ENCODE data around the gene PRKAG2.
A peak's percentile ranks its signal among the peaks of the same experiment; 100 is the strongest.
"Not testable (repeated sequence)": the region's sequence is repeated elsewhere in the genome, so short reads cannot be mapped to it uniquely, and the experiment has no call there.

Gene PRKAG2

DNA sequence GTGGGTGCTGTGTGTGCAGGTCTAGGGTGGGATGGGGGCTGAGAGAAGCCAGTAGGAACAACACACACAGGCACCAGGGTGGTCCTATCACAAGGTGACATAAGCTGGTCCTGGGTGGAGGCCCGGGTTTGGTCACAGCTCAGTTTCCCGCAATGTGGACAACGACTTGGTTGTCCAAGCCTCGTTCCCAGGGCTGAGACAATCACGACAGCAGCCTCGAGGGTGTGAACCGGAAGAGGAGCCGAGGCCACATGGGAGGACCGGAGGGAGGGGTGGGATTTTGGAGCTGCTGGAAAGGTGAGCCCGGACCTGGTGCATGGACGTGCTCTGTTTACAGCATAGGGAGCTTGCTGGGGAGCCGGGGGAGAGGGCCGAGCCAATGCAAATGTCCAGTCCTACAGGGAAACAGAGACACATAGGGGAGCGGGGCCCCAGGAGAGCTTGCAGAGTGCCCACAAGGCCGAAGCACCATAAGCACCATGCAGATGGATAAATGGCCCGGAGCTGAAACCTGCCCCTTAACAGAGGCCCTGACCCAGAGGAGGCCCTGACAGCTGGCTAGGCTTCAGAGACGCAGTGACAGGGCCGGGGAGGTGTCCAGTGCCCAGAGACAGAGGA, 92.8 kb downstream of the PRKAG2 start:
- no peak for DNase-seq (ENCODE audit: low spot score)

DNA sequence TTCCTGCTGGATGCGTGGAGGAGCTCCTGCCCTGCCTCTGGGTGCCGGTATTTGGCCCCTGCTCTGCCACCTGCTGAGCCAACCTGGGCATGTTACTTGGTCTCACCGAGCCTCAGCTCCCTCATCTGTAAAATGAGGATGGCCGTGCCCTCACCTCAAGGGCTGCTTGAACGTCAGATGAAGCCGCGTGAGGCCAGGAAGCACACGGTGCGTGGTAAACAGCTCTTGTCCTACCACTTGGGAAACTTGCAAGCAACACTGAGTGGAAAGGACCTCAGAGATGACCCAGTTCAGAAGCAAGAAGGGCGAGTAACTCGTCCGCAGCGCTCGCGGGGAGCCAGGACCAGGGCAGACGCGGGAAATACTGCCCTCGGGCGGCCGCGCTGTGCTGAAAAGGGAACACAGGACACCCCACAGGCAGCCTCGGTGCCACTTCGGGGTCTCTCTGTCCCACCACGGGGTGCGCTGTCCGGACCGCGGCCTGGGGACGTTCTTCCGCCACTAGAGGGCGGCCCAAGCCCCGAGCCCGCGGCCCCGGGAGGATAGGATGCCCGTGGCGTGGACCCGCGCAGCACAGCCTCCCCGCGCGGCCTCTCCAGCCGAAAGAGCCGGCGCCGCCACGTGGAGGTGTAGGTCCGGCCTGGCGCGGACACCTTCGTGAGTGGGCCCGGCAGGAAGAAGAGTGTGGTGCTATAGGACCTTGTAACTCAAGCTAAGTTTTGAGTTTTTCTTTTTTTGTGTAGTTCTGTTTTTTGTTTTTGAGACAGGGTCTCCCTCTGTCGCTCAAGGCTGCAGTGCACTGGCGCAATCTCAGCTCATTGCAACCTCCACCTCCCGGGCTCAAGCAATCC, 94.1 kb downstream of the PRKAG2 start:
- DNase-seq (ENCODE audit: low spot score) = peak; percentile 91

DNA sequence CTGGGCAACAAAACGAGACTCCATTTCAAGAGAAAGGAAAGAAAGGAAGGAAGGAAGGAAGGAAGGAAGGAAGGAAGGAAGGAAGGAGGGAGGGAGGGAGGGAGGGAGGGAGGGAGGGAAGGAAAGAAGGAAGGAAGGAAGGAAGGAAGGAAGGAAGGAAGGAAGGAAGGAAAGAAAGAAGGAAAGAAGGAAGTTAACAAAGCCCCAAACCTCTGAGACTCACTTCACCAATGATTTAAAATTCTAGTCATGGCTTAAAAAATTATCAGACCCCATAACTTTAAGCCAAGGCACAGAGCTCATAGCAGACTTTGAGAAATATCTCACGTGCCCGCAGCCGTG, 94.7 kb downstream of the PRKAG2 start:
- DNase-seq (ENCODE audit: low spot score) = not testable (repeated sequence)

DNA sequence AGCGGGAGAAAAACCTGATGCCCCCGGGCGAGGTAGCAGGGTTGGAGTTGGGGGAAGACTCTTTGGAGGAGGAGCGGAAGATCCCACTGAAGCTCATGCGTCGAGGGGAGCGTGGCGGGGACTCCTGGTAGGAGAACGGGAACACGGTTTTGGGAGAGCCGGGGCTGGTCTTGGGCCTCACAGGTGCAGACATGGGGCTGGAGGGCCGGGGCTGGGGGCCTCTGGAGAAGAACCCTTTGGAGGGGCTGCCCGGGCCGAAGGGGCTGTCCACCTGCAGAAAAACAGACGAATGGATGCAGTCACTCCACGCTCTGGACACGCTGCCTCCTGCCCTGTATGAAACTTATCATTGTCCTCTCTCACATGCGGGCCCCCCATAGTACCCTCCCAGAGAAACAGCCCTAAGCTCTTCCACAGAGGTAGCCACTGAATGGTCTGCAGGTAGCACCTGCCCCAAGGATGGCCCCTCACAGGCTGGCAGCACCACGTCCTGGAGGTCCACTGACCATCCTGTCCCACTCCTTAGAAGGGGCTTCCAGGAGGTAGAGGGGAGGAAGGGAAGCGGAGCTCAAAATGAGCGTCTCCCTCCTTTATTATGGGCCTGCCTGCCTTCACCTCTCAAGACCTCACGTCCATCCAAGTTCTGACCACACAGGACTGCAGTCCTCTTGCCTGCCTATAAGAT, 95.6 kb downstream of the PRKAG2 start:
- no peak for DNase-seq (ENCODE audit: low spot score)

DNA sequence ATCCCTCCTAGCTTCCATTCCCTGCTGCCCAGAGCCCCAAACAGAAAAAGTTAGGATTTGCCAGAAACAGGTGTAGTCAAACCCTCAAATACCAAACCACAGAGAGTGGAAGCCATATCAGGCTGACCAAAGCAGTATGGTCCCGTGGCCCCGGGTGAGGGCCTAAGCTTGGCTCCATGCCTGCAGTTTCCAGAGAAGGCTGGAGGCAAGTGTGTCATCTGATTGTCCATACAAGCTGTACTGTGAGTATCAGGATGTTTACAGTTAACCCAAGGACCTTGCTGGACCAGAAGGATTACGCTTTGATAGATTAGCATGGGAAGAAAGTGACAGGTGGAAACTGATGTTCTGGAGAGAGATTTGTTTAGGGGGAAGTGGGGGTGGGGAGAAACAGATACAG, 96.3 kb downstream of the PRKAG2 start:
- DNase-seq (ENCODE audit: low spot score) = no peak

DNA sequence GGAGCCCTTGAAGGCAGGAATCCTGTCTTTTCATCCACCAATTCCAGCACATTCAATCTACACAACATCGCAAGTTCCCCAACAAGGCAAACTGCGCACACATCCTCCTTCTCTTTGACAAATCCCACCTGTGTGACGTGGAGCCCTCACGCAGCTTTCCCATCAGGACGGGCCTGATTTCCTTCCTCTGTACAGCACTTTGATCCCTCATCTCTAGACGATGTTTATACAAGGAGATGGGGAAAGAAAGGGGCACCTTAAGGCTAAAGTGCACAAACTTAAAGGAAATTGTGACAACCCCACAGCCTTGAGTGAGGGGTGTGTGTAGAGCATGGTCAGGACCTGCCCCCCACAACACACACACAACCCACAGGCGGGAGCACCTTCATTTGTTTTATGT, 97.2 kb downstream of the PRKAG2 start:
- DNase-seq (ENCODE audit: low spot score) = no peak

DNA sequence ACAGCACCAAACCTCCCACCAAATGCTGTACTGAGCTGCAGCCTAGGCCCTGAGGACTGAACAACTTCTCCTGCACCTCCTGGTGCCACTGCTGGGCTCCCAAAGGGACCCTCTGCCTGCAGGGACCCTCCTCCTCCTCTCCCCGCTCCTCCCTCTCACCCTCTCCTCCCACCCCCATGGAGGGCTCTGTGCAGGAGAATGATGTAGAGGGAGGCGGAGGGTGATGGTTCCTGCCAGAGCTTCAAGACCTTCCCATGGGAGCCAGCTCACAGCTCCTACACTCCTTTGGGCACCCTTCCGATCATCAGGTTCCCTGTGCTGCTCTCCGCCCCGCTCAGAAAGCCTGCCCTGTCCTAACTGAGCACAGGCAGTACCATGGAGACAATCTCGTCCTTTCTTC, 97.7 kb downstream of the PRKAG2 start:
- DNase-seq (ENCODE audit: low spot score) = no peak

DNA sequence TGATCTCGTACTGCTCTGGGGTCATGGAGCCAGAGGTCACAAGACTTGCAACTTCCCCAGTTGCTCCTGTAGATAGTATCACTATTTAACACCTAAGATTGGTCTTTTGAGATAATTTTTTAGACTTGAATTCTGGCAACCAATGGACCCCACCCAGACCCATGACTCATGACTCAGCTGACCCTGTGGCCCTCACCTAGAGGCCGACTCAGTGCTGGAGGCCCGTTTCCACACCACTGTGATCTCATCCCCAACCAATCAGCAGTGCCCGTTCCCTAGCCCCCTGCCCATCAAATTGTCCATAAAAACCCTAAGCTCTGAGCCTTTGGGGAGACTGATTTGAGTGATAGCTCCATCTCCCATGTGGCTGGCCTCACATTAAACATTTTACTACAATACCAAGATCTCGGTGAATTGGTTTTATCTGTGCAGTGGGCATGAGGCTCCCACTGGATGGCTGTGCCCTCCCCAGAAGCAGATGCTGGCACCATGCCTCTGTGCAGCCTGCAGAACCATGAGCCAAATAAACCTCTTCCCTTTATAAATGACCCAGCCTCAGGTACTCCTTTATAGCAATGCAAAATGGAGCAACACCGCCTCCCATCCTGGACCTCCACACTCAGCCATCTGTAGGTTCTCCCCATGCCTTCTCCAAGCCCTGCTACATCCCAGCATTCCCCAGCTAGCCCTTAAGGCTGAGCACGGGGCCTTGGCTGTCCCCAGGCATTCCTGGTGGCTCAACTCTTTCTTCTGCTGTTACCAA, 98.8 kb downstream of the PRKAG2 start:
- DNase-seq (ENCODE audit: low spot score) = no peak

DNA sequence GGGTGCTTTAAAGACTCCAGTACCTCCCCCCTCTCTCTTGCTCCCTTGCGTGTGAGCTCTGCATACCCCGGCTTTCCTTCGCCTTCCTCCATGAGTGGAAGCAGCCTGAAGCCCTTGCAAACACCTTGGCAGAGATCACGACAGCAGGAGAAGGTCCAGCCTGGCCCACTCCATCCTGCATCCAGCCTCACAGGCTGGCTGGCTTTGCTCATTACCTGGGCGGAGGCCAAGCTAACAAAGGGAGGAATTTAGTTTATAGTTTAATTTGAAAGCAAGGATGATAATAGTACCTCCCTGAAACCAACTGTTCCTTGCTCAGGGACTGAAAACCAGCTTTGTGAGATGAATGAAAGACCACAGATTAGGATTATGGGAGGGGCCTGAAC, 99.4 kb downstream of the PRKAG2 start:
- DNase-seq (ENCODE audit: low spot score) = no peak

DNA sequence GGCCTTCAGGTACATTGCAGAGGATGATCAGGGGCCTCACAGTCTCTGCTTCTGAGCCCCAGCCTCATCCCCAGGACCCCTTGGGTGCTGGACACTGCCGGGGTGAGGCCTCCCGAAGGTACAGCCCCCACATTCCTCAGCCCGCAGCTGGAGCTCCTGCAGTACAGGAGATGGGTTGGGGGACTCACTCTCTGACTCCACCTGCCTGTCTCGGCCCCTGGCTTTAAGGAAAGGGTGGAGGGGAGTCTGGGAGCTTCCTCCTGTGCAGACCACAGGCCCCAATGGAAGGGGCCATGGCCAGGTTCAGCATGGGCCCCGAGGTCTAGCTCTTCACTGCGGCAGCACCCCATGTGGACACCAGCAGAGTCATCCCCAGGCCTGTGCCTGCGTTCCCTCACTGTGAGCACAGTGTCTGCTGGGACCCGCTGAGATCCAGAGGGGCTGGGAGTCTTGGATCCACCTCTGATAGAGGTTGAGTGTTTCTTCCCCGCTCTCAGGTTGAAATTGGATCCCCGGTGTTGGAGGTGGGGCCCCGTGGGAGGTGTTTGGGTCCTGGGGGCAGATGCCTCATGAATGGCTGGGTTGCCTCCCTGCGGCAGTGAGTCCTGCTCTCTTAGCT, 99.9 kb downstream of the PRKAG2 start:
- no peak for DNase-seq (ENCODE audit: low spot score)

DNA sequence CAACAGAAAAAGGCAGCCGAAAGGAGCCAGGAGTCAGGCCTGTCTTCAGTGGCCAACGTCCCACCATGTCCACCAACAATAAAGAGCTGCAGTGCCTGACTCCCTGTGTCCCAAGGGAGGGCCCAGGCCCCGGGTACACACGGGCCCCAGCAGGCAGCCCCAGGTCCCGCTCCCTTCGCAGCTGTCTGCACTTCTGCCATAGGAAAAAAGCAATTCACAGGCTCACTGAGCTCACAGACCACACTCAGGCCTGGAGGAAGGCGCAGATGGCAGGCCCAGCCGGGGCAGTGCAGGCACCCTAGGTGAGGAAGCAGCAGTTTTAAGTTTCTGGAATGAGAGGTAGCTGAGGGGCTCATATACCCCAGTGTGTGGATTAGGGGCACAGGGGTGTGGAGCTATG, 100.5 kb downstream of the PRKAG2 start:
- DNase-seq (ENCODE audit: low spot score) = no peak

DNA sequence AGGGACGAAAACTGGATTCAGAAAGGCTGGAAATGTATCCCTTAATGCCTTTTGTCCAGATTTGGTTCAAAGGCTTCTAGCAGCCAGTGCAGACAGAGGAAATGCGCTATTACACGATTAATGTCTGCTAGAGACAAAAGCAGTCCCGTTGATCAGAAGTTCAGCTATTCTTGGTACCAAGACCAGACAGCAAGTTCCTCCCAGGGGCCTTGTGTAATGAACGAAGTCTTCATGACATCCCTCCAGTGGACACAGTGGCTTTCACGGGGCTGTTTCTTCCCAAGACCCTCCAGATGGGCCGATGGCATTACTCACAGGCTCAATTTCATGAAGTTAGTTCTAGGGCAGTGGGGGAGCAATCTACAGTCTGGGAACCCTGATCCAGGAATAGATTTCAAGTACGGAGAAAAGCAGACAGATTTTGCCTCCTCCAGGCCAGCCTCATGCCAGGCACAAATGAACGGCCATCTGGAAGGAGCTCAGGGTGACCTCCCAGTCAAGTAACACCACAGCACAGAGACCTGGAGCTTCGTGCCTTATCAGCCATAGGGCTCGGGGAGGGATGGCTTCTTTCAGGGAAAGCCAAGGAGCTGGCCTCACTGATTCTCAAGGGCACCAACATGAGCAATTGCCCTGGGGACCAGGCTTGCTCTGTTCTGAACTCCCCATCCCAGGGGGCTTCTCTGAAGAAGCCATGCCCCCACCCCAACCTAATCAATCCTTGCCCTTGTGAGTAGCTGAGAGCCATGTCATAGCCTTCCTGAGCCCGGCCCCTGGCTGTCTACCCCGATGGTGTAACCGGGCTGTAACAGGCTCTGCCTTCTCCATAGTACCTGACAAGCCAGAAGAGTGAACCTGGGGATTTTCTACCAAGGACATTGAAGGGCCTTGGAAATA, 101.1 kb downstream of the PRKAG2 start:
- DNase-seq (ENCODE audit: low spot score) = no peak

DNA sequence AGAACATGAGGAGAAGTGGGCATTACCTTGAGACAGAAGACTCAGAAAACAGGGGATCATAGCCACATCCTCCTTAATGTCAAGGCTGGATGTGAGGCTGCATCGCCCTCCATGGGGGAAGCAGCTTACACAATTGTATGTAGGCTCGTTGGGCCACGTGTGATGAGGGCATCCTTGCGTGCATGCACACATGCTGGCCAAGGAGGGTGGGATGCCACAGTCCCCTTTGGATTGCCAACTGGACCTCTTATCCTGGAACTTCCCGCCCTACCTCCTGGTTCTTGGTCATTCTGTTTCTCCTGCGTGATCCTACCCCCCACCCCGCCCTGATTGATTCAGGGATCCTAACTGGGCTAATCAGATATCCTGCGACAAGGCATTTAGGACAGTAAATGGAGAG, 102.0 kb downstream of the PRKAG2 start:
- no peak for DNase-seq (ENCODE audit: low spot score)

DNA sequence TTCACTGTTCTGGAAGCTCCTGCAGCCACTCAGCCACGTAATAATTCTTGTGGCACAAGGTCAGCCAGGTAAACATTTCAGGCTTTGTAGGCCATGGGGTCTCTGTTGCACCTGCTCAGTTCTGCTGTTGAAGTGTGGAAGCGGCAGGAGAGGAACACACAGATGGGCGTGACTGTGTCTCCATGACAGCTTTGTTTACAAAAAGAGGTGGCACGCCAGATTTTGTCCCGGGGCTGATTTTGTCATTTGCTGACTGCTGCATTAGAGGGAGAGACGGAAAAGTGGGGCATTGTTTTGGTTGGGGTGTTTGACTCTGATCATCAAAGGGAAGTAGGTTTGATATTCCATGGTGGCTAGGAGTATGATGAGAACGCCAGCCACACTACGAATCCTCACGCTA, 103.1 kb downstream of the PRKAG2 start:
- DNase-seq (ENCODE audit: low spot score) = no peak

DNA sequence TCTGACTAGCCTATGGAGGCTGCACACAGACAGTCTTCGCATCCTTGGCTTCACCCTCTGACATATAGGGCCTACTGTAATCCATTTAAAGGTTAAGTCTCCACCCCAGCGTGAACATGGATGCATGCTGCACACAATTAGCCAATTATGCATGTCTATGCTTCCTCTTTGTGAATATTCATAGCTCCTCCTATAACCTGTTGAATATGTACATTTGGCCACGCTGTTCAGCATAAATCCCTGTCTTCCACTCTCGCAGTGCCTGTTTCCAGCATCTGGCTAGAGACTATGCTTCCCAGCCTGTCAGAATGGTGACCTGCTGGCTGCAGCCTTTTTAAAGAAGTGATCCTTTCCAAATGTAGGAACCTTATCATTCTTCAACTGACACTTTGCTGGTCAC, 106.7 kb downstream of the PRKAG2 start:
- DNase-seq (ENCODE audit: low spot score) = no peak

DNA sequence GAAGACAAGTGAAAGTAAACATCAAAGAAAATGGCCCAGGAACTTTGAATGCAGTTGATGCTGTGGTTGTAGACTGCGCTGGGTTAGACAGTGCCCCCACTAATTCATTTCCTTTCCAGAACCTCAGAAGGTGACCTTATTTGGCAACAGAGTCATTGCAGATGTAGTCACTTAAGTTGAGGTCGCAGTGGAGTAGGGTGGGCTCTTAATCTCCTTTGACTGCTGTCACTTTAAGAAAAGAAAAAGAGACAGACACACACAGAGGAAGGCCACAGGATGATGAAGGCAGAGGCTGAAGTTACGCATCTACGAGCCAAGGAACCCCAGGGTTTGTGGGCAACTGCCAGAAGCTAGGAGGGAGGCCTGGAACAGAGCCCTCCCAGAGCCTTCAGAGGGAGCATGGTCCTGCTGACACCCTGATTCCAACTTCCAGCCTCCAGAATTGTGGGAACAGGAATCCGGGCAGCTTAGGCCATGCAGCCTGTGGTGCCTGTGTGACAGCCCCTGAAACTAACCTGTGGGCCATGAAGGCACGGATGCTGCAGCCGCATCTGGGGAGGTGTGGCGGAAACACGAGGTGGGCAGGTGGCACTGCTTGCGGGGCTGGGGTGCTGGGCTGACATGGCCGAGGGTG, 107.6 kb downstream of the PRKAG2 start:
- no peak for DNase-seq (ENCODE audit: low spot score)

DNA sequence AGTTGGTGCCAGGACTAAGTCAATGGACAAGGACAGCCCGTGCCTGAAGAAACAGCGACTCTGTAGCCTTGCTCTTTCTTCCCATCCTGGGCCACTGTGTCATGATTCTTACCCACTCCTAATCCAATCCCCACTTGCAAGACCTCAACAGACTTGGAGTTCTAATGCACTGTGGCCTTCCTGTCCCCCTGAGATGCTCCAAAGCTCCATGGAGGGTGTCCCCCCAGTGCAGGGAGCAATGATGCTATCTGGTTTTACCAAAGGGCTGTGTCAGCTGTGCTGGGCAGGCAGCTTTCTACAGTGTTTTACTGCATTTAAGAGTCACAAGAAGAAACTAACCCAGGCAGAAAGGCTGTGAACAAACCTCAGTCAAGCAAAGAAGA, 108.1 kb downstream of the PRKAG2 start:
- DNase-seq (ENCODE audit: low spot score) = no peak

DNA sequence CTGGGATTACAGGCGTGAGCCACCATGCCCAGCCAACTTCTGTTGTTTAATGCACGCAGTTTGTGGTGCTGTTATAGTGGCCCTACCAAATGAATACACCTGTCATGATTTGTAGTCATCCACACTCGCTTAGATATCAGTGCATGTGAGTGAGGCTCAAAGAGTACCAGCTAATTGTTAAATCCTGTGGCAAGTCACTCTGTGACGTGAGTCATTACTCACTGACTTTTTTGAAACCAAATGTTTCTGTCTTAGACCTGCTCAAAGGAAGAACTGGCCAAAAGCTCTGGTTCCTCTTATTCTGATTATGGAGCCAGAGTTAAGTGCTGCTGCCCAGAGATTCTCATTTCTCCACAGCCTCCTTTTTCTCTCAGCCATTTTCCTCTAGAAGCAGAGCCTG, 109.4 kb downstream of the PRKAG2 start:
- no peak for DNase-seq (ENCODE audit: low spot score)

DNA sequence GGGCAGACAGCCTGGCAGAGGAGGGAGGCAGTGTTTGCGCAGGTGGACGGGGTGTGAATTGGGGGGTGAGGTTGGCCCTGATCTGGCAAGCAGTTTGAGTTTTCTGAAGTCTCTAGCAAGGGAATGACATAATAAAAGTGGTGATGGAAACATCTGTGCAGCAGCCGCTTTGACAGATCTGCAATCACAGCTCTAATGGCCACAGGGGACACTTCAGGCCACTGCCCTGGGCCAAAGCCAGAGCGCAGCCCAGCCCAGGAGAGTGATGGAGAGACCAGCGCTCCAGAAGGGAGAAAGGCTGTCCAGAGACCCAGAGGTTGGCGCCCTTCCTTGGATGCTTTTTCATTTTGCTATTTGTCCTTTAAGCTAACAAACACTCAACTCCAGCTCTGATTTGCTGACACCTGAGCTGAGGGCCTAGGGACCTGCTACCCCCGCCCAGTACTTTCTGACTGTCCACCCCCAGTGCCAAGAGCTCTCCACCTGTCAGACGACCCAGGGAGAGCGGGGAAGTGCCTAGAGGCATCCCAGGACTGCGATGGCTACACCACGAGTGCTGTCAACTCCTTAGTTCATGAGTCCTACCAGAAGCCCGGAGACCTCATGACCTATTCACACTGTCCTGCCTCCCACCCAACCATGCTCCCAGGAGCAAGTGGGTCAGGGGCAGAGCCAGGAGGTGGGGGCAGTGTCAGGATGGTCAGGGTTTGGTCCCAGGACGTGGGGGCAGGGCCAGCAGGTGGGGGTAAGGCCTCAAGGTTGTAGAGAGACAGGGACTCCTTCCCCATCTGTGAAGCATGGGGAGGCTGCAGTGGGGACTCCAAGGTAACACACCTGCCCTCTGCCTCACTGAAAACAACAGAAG, 112.6 kb downstream of the PRKAG2 start:
- no peak for DNase-seq (ENCODE audit: low spot score)

Data from ecto neural progenitor cell (in vitro differentiated cells).